ENCODE measurements around the gene MAP6D1. TPM values are rescaled to one million over a fixed set of nuclear protein-coding genes. Genes with fewer than 3 reads are reported as not detected.

The MAP6D1 gene
- total RNA-seq, 4 donors from 2014 or later: 4.7 to 7.9 (median 5.7) TPM

GRCh38 chr3:183830187-183830586 lies 4.8 kb upstream of the MAP6D1 start:
- 94% methylated on average over 9 of the region's 9 CpGs for WGBS
- no peak overlapping the region for H3K27ac ChIP-seq
- H3K27me3 ChIP-seq: no peaks in the 10 kb centered on the region
- H3K36me3 ChIP-seq: peaks cover 60% of the 10 kb centered on the region
- H3K4me1 ChIP-seq: peaks cover 9% of the 10 kb centered on the region
- no peak for TF ChIP-seq CTCF (IDR thresholded peaks at IDR 0.05)
- no peak for TF ChIP-seq POLR2A (IDR thresholded peaks at IDR 0.05)
- no peak for TF ChIP-seq EP300 (IDR thresholded peaks at IDR 0.05)
- TF ChIP-seq POLR2AphosphoS5 (IDR thresholded peaks at IDR 0.05): no peak
- DNase-seq (ENCODE audit: low spot score in 2 of 2): peak in 1 of 2 donors; percentile 50
- H3K4me3 ChIP-seq: no peak overlapping the region
- H3K9me3 ChIP-seq: no peaks in the 10 kb centered on the region

GRCh38 chr3:183829466-183829865 lies 4.1 kb upstream of the MAP6D1 start:
- H3K36me3 ChIP-seq: peaks cover 60% of the 10 kb centered on the region
- no peak overlapping the region for H3K27ac ChIP-seq
- DNase-seq (ENCODE audit: low spot score in 2 of 2): peak in 1 of 2 donors; percentile 24
- H3K4me1 ChIP-seq: peaks cover 16% of the 10 kb centered on the region
- no peak overlapping the region for H3K4me3 ChIP-seq
- 93% methylated on average over 9 of the region's 9 CpGs for WGBS
- TF ChIP-seq EP300 (IDR thresholded peaks at IDR 0.05) (no peak), POLR2AphosphoS5 (IDR thresholded peaks at IDR 0.05) (no peak), CTCF (IDR thresholded peaks at IDR 0.05) (no peak), POLR2A (IDR thresholded peaks at IDR 0.05) (no peak)
- H3K27me3 ChIP-seq: no peaks in the 10 kb centered on the region
- no peaks in the 10 kb centered on the region for H3K9me3 ChIP-seq

GRCh38 chr3:183828538-183828870 lies 3.1 kb upstream of the MAP6D1 start:
- Histone ChIP-seq H3K4me1 (peaks cover 20% of the 10 kb centered on the region), H3K4me3 (no peak overlapping the region), H3K27ac (no peak overlapping the region), H3K27me3 (no peaks in the 10 kb centered on the region), H3K36me3 (peaks cover 51% of the 10 kb centered on the region), H3K9me3 (no peaks in the 10 kb centered on the region)
- WGBS: 94% methylated on average over 7 of the region's 7 CpGs
- peak in 1 of 2 donors; percentile 60 for DNase-seq (ENCODE audit: low spot score in 2 of 2)
- TF ChIP-seq POLR2A (IDR thresholded peaks at IDR 0.05) (no peak), EP300 (IDR thresholded peaks at IDR 0.05) (no peak), POLR2AphosphoS5 (IDR thresholded peaks at IDR 0.05) (no peak), CTCF (IDR thresholded peaks at IDR 0.05) (no peak)

GRCh38 chr3:183827809-183828537 lies 2.6 kb upstream of the MAP6D1 start:
- TF ChIP-seq EP300 (IDR thresholded peaks at IDR 0.05) (no peak), POLR2AphosphoS5 (IDR thresholded peaks at IDR 0.05) (no peak), CTCF (IDR thresholded peaks at IDR 0.05) (no peak), POLR2A (IDR thresholded peaks at IDR 0.05) (no peak)
- Histone ChIP-seq H3K27me3 (no peaks in the 10 kb centered on the region), H3K36me3 (peaks cover 45% of the 10 kb centered on the region), H3K27ac (no peak overlapping the region), H3K4me3 (no peak overlapping the region), H3K9me3 (no peaks in the 10 kb centered on the region), H3K4me1 (peaks cover 20% of the 10 kb centered on the region)
- DNase-seq (ENCODE audit: low spot score in 2 of 2): no peak
- WGBS: 81% methylated on average over 12 of the region's 14 CpGs

- H3K36me3 ChIP-seq: peaks cover 33% of the 10 kb centered on the region
- H3K27me3 ChIP-seq: no peaks in the 10 kb centered on the region
- 68% methylated on average over 14 of the region's 14 CpGs for WGBS
- no peak overlapping the region for H3K4me3 ChIP-seq
- peaks cover 20% of the 10 kb centered on the region for H3K4me1 ChIP-seq
- no peaks in the 10 kb centered on the region for H3K9me3 ChIP-seq
- DNase-seq (ENCODE audit: low spot score in 2 of 2): peak in 1 of 2 donors; percentile 77
- no peak for TF ChIP-seq POLR2A (IDR thresholded peaks at IDR 0.05)
- TF ChIP-seq CTCF (IDR thresholded peaks at IDR 0.05): no peak
- no peak for TF ChIP-seq POLR2AphosphoS5 (IDR thresholded peaks at IDR 0.05)
- TF ChIP-seq EP300 (IDR thresholded peaks at IDR 0.05): no peak
- no peak overlapping the region for H3K27ac ChIP-seq
Observed at GRCh38 chr3:183826448-183827250, 1.3 kb upstream of the MAP6D1 start.
